ENCODE measurements around the gene TDRD7. TPM values are rescaled to one million over a fixed set of nuclear protein-coding genes. Genes with fewer than 3 reads are reported as not detected.

TDRD7 gene
- polyA plus RNA-seq, 1 donor from 2014 or later = 9.7 TPM

- Histone ChIP-seq H3K27ac (ENCODE audit: low read length) (no peak overlapping the region), H3K36me3 (ENCODE audit: insufficient read depth, low read length) (no peaks in the 10 kb centered on the region), H3K9ac (ENCODE audit: low read length) (no peak overlapping the region), H3K27me3 (ENCODE audit: insufficient read depth, low read depth, low read length) (no peaks in the 10 kb centered on the region), H3K9me3 (ENCODE audit: low read length) (no peaks in the 10 kb centered on the region), H3K4me2 (ENCODE audit: low read length) (no peak overlapping the region), H3K9me2 (ENCODE audit: insufficient read depth, low read length) (no peaks in the 10 kb centered on the region), H3K79me2 (replicated peaks; ENCODE audit: insufficient read depth, low read length) (no peaks in the 10 kb centered on the region), H2AFZ (ENCODE audit: low read depth, low read length) (no peak overlapping the region), H4K20me1 (ENCODE audit: insufficient read depth) (no peaks in the 10 kb centered on the region), H3F3A (ENCODE audit: insufficient read depth, low read length, poor library complexity, severe bottlenecking) (no peaks in the 10 kb centered on the region), H3K4me3 (ENCODE audit: low read length) (no peak overlapping the region)
- no peak for TF ChIP-seq SMC3 (conservative IDR thresholded peaks at IDR 0.05; ENCODE audit: poor library complexity)
- no peak for TF ChIP-seq REST (IDR thresholded peaks at IDR 0.05; ENCODE audit: borderline replicate concordance)
- TF ChIP-seq POLR2AphosphoS5 (IDR thresholded peaks at IDR 0.05) = no peak
- no peak for TF ChIP-seq RAD21 (conservative IDR thresholded peaks at IDR 0.05)
- TF ChIP-seq TAF1 (IDR thresholded peaks at IDR 0.05; ENCODE audit: low read depth) = no peak
- TF ChIP-seq CTCF (IDR thresholded peaks at IDR 0.05; ENCODE audit: poor library complexity, severe bottlenecking) = no peak
- TF ChIP-seq EP300 (conservative IDR thresholded peaks at IDR 0.05; ENCODE audit: poor library complexity, severe bottlenecking) = no peak
- no peak for TF ChIP-seq MXI1 (conservative IDR thresholded peaks at IDR 0.05; ENCODE audit: poor library complexity, severe bottlenecking)
- no peak for TF ChIP-seq EZH2 (IDR thresholded peaks at IDR 0.05; ENCODE audit: borderline replicate concordance, insufficient read depth, low read length, poor library complexity, severe bottlenecking)
These were observed 47.4 kb downstream of the TDRD7 start for GRCh38 chr9:97459326-97459725.

- no peaks in the 10 kb centered on the region for H3K27me3 ChIP-seq (ENCODE audit: insufficient read depth, low read depth, low read length)
- no peaks in the 10 kb centered on the region for H3F3A ChIP-seq (ENCODE audit: insufficient read depth, low read length, poor library complexity, severe bottlenecking)
- H3K27ac ChIP-seq (ENCODE audit: low read length) = no peak overlapping the region
- H4K20me1 ChIP-seq (ENCODE audit: insufficient read depth) = no peaks in the 10 kb centered on the region
- H3K36me3 ChIP-seq (ENCODE audit: insufficient read depth, low read length) = no peaks in the 10 kb centered on the region
- no peak overlapping the region for H2AFZ ChIP-seq (ENCODE audit: low read depth, low read length)
- no peak overlapping the region for H3K4me3 ChIP-seq (ENCODE audit: low read length)
- no peaks in the 10 kb centered on the region for H3K9me2 ChIP-seq (ENCODE audit: insufficient read depth, low read length)
- H3K79me2 ChIP-seq (replicated peaks; ENCODE audit: insufficient read depth, low read length) = no peaks in the 10 kb centered on the region
- no peak overlapping the region for H3K9ac ChIP-seq (ENCODE audit: low read length)
- H3K9me3 ChIP-seq (ENCODE audit: low read length) = no peaks in the 10 kb centered on the region
- no peak overlapping the region for H3K4me2 ChIP-seq (ENCODE audit: low read length)
- TF ChIP-seq EP300 (conservative IDR thresholded peaks at IDR 0.05; ENCODE audit: poor library complexity, severe bottlenecking) (no peak), TAF1 (IDR thresholded peaks at IDR 0.05; ENCODE audit: low read depth) (no peak), MXI1 (conservative IDR thresholded peaks at IDR 0.05; ENCODE audit: poor library complexity, severe bottlenecking) (no peak), SMC3 (conservative IDR thresholded peaks at IDR 0.05; ENCODE audit: poor library complexity) (no peak), REST (IDR thresholded peaks at IDR 0.05; ENCODE audit: borderline replicate concordance) (no peak), EZH2 (IDR thresholded peaks at IDR 0.05; ENCODE audit: borderline replicate concordance, insufficient read depth, low read length, poor library complexity, severe bottlenecking) (no peak), RAD21 (conservative IDR thresholded peaks at IDR 0.05) (no peak), CTCF (IDR thresholded peaks at IDR 0.05; ENCODE audit: poor library complexity, severe bottlenecking) (no peak), POLR2AphosphoS5 (IDR thresholded peaks at IDR 0.05) (no peak)
These were observed 50.3 kb downstream of the TDRD7 start for GRCh38 chr9:97462159-97462558.
